ENCODE results near the gene TPGS2.
"Not testable (repeated sequence)": the region's sequence is repeated elsewhere in the genome, so short reads cannot be mapped to it uniquely, and the experiment has no call there.

TPGS2 gene

DNA sequence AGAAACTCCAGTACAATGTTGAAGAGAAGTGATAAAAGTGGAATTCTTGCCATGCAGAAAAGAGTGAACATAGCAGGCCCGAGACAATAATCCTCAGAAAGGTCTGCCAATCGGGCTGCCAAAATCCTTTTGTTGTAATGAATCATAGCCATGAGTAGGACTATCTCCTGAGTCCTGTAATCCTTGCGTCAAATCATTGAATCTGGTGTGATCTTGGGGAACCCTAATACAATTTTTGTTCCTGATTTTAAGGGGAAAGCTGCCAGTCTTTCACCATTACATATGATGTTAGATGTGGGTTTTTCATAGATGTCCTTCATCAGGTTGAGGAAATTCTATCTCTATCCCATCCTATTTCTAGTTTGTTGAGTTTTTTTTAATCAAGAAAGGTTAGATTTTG is 2.2 kb downstream of the TPGS2 start:
- in situ Hi-C loops (cut with MboI; ENCODE audit: low sequenced_read_pairs) = no loop called here

DNA sequence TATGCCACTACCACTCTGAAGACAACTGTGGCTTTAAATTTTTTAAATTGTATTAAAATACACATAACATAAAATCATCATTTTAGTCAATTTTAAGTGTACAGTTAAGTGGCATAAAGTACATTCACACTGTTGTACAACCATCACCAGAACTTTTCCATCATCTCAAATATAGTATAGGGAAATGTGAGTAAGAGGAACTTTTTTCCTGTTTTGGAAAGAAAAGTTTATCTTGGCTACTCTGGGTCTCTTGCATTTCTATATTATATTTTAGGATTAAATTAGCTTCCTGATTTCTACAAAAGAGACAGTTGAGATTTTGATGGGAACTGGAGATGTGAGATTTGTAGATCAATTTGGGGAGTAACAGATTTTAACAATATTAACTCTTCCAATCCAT is 3.3 kb downstream of the TPGS2 start:
- in situ Hi-C loops (cut with MboI; ENCODE audit: low sequenced_read_pairs) = no loop called here

DNA sequence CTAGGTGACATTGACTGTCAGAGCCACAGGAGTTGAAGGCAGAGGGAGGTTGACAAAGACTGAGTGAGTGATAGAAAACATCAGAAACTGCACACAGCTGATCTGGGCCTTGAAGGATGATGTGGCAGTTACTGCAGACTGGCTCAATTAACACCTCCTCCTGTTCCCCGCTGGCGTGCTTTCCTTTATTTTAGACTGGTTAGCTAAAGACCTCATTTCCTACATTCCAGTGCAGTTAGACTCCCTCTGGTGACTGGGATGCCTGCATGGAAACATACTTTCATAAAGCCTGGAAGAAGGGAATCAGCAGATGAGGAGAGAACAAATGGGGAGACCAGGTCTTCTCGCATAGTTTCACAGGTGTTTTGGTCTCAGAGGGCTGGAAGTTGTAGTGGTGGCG is 7.1 kb downstream of the TPGS2 start:
- in situ Hi-C loops (cut with MboI; ENCODE audit: low sequenced_read_pairs) = no loop called here

DNA sequence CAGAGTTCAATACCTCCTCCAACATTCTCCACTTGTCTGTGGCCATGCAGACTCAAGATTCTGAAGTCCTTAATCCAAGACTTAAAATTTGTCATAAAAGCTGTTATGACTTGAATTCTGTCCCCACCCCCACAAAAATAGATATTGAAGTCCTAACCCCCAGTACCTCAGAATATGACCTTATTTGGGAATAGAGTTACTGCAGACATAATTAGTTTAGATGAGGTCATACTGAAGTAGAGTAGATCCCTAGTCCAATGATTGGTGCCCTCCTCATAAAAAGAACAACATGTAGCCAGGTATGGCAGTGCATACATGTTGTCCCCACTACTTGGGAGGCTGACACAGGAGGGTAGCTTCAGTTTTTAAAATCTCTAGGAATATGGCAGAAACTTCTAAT is 9.2 kb downstream of the TPGS2 start:
- in situ Hi-C loops (cut with MboI; ENCODE audit: low sequenced_read_pairs) = no loop called here

DNA sequence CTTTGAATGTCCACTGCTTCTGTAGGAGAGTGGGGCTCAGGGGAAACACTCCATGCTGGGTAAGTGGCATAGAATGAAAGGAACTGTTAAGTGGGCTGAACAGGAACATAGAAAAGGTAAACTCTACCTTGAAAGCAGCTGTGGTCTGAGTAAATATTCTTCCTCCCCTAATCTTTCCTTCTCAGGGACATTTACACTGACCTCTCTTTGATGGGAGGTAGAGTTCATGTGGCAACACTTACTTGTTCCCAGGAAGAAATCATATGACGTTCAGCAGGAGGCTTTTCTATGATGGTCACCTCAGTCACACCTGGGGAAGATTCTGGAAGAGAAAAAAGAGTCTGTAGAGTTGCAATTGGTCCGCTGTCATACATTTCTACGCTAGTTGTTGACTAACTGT is 10.2 kb downstream of the TPGS2 start:
- in situ Hi-C loops (cut with MboI; ENCODE audit: low sequenced_read_pairs) = no loop called here

DNA sequence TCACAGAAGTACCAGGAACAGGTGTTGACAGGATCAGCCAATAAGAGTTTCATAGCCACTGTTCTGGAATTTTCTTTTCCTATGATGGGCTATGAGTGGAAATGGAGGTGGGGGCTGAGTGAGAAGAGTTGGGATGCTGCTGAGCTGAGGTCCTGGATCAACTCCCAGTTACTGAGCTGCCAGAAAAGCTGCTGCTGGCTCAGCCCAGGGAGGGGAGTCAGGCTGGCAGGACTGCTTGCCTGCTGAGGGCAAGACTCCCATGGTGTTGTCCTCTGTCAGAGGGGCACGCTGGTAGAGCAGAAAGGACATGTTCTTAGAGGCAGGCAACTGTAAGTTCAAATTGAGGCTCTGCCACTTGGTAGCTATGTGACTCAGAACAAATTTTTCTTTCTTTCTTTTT is 11.8 kb downstream of the TPGS2 start:
- in situ Hi-C loops (cut with MboI; ENCODE audit: low sequenced_read_pairs) = no loop called here

DNA sequence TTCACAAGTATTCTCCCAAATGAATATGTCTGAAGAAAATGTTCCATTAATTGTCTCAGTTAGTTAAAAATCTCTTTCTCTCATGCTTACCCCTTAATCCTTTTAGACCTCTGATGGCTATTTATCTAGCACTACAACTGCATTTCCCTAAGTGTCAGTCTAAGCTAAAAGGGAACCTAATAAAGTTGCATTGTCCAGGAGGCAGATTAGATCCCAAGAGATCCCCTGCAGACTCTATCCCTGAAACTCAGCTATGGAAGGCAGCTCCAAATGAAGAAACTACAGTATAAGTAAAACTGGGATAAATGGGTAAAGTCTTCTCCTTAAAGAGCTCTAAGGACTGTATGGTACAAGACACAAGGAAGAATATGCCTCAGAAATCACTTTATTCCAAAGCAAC is 12.7 kb downstream of the TPGS2 start:
- in situ Hi-C loops (cut with MboI; ENCODE audit: low sequenced_read_pairs) = not testable (repeated sequence)

DNA sequence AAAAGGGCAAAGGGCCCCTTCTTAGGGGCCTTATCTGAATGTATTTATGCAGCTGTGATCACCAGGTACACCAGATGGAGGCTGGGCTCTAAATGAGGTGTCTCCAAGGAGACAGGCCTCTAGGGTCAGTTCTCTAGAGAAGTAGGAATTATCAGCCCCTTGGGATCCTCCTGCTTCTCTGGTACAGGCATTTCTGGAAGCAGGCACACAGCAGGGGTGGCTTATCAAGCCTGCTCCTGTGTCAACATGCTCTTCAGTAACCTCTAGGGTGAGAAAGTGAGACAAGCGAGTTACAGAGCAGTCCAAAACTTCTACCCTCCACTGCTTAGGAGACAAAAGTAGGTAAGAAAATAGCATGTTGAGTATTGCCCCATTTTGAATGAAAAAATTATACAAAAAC is 13.8 kb downstream of the TPGS2 start:
- in situ Hi-C loops (cut with MboI; ENCODE audit: low sequenced_read_pairs) = no loop called here

DNA sequence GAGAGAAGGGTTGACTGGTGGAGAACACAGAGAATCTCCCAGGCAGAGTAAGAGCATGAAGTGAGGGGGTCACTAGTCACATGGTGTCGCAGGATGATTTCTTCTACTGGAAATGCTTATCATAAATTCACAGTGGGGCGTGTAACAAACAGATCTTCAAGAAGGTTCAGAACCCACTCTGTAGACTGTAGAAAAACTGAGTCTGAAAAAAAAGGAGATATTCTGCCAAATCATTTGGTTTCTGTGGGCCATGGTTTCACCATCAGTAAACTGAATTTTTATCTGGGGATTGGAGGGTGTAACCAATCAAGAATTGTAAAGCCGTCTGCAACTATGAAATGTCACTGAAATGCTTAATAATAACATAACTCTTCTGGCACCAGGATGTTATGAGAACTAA is 15.0 kb downstream of the TPGS2 start:
- in situ Hi-C loops (cut with MboI; ENCODE audit: low sequenced_read_pairs) = no loop called here

DNA sequence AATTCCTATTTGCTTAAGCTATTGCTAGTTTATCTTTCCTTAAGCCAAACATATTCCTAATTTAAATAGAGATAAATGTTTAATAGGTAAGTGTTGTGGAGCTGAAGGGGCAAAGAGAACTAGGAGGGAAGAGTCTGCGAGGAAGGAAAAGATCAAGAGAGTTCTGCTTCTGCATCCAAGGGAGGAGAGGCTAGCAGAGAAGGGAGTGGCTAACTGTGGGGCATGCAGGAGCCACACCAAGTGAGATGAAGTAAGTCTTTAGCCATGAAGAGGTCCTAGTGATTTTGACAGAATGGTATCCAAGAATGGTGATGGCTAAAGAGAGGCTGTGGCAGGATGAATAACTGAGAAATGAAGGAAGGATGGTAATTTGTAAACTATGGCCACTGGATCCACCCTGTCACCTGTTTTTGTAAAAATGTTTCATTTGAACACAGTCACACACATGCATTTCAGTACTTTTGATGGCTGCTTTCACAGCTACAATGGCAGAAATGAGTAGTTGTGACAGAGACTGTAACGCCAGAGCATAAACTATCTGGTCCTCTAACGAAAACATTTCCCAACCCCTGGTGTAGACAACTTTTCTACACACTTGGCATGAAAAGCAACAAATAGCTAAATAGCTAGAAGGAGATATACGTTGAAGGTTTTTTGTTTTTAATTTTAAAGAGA is 15.6 kb downstream of the TPGS2 start:
- in situ Hi-C loops (cut with MboI; ENCODE audit: low sequenced_read_pairs) = no loop called here

DNA sequence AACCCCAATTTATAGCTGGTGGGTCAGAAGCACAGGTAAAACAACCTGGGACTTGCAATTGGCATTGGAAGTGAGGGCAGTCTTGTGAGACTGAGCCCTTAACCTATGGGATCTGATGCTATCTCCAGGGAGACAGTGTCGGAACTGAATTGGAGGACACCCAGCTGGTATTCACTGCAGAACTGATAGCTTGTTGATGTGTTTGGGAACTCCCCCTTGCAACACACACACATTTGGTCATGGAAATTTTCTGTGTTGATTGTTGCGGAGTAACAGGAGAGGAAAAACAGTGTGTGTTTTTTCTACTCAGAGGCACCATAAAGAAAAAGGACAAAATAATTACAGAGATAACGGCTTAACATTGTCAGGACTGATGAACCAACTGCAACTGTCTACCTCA is 16.1 kb downstream of the TPGS2 start:
- in situ Hi-C loops (cut with MboI; ENCODE audit: low sequenced_read_pairs) = no loop called here

DNA sequence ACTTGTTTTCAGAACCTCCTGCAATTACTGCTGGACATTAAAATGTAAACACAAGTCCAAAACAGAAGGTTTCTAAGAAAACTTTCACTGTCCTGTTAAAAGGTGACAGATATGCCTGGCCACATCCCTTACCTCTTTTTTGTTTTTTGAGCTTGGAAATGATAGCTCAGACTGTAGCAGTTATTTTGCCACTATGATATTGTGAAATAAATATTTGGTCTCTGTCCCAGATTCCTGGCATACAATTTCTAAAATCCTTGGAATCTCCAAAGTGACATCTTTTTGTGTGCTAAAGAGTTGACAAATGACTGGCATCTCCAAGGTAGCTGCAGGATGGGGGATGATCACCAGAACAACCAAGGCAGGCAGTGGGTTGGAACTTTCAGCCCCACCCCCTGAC is 16.8 kb downstream of the TPGS2 start:
- in situ Hi-C loops (cut with MboI; ENCODE audit: low sequenced_read_pairs) = no loop called here

DNA sequence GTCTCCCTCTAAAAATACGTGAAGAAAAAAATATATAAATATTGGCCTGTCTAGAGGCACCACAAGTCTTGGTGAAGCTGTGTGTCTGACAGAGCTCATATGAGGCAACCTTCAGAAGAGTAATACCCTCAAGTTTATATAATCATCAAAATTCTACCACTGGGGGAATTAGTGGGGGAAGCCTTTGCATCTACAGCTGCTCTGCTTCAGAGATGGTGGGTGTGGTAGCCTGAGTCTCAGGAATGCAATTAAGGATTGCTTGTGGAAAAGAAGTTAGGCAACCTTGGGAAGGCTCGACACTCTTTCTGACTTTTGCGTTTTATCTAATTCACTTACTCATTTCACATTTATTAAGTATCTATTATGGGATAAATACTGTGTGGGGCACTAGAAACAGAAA is 17.4 kb downstream of the TPGS2 start:
- in situ Hi-C loops (cut with MboI; ENCODE audit: low sequenced_read_pairs) = no loop called here

DNA sequence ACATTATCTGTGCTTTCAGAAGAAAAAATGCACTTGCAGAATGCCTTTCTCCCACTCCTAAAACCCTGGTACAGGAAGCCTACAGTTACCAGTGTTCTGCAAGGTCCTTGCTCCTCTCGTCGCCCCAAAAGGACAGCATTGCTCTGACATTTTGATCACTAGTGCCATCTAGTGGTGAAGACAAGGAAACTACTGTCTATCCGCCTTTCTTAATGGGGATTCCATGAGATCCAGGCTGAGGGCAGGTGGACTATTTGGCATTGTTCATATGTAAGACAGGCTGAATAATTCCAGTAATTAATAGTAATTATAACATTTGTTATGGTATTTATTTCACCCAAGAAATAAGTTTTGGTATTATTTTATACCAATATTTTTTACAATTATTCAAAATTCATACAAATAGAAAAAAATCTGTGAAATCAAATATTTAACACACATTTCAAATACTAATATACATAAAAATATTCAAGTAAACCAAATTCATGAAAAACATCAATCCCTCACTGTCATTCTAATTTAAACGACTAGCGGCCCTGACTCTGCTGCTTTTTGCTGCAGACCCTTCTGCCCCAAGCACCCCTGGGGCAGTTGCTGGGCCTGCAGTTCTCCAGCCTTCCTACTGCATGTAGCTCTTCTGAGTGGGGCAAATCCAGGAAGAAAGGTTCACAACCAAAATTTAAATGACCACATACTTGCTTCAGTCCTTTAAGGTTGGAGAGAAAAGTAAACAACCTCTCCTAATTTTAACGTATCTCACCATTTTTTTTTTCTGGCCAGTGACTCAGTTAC is 19.0 kb downstream of the TPGS2 start:
- in situ Hi-C loops (cut with MboI; ENCODE audit: low sequenced_read_pairs) = no loop called here

DNA sequence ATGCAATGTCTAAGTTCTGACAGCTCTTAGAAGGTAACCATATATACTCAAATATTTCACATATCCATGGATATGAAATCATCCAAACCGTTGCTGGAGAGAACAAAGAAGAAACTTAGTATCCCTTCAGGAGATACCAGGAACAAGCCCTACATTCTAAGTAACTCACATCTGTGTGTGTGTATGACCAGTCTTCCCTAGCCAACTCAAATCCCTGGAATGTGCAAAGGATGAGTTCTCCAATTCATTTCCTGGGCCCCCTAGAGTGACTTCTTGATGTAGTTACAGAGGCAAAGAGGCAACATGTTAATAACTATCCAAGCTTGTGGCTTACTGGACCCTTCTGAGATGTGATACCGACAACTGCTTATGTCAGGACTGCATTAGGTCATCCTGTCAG is 20.1 kb downstream of the TPGS2 start:
- in situ Hi-C loops (cut with MboI; ENCODE audit: low sequenced_read_pairs) = no loop called here

DNA sequence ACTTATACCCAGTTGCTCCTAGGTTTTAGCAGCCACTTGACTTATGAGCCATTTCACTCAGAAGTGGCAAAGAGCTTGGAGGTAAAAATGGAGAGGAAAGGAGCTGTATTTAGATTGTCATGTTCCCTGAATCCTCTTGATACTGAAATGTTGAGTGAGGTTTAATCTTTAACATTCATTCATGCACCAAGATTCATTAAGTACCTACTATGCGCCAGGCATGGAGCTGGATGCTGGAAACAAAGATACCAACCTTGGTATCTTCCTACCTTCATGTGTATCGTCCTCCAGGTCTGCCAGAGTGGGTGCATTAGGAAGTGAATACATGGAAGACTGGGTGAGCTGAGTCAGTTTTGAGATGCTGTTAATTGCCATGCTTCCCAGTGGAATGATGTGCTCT is 23.7 kb downstream of the TPGS2 start:
- in situ Hi-C loops (cut with MboI; ENCODE audit: low sequenced_read_pairs) = no loop called here

DNA sequence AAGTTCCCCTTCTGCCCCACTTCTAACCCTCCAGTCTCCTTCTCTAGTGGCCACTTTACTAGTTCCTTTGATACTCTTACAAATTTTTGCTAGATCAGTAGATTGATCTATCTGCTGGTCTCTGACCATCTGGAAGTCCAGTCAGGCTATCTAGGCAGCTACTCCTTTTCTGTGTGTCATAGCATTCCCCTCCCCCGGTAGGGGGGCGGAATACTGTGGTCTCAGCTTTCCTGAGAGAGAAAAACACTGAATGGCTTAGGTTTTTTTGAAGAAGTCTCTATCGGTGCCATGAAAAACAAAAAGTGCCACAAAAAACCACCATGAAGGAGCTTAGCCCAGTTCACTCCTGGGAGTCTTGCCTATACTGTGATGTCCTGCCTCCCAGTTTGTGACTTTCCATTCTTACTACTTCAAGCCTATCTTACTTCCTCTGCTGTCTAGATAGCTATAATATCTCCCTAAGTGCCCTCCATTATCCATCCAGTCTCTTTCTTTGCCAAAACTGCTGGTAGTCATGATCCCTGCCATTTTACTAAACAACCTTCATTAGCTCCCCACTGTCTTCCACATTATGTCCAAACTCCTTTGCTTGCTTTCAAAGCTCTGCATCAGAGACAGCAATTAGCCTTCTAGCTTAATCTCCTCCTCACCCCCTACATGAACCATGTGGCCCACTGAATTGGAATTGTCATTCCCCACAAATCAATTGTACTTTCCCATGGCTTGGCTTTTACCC is 29.9 kb downstream of the TPGS2 start:
- in situ Hi-C loops (cut with MboI; ENCODE audit: low sequenced_read_pairs) = no loop called here

DNA sequence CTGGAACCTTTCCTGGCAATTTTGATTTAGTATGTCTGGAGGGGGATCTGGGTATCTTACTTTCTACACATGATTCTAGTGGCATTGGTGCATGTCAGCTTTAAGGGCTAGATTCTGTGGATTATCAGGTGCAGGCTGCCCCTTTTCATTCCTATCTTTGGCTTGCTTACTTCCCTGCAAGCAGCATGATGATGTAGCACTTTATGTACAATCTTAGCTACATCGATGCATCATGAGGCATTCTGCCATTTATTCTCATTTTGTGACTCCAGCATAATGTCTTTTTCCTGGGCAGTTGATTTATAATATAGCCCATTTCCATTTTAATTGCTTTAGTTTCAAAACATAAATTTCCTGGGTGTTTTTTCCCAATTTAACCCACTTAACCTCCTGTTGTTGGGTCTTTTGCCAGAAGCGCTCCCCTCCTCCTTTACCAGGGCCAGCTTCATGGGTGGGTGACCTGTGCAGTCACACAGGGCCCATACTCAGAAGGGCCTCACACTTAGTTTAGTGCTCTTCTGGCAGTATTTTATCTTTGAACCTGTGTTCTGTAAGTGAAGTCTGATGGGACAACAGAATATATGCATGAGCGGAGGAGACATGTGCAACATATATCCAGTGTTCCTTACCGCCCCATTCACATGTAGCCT is 36.0 kb downstream of the TPGS2 start:
- in situ Hi-C loops (cut with MboI; ENCODE audit: low sequenced_read_pairs) = no loop called here

DNA sequence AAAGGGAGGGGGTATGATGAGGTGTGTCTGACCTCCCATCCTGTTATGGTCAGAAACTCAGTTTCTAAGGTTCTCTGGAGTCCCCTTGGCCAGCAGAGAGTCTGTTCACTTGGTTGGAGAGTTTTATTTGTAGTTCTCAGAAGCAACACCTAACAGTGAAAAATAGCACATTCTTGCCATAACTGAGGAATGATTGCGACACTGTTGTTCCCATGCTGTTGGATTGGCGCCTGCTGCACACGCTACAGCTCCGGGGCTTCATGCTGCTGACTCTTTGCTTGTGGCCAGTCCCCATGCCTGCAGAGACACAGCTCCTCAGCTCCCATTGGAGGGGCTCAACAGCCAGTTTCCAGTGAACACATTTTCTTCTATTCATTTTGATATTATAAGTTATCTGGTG is 42.1 kb downstream of the TPGS2 start:
- in situ Hi-C loops (cut with MboI; ENCODE audit: low sequenced_read_pairs) = no loop called here

DNA sequence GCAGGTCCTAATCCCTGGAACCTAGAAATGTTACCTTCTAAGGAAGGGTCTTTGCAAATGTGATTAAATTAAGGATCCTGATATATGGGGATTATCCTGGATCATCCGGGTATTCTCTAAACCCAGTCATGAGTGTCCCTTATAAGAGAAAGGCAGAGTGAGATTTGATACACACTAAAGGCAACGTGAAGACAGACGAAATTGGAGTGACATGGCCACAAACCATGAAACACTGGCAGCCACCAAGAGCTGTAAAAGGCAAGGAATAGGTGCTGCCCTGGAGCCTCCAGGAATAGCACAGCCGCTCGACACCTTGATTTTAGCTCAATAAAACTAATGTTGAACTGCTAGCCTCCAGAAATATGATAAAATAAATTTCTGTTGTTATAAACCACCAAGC is 45.0 kb downstream of the TPGS2 start:
- in situ Hi-C loops (cut with MboI; ENCODE audit: low sequenced_read_pairs) = no loop called here

DNA sequence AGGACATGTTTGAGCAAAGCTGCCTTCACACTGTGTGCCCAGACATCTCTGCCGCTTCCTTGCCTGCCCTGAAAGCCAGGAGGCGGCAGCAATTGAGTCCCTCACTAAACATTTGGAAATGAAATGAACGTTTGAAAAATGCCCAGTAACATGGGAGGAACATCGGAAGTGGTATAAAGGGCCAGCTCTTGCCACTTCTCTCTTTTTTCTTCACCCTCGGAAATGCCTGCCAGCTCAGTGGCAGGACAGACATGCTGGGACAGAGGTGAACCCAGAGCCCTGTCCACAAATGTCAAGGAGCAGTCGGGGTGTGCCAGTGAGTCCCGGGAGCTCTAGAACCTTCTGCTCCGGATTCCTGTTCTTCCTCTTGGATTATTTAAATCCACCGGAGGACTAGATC is 46.1 kb downstream of the TPGS2 start:
- in situ Hi-C loops (cut with MboI; ENCODE audit: low sequenced_read_pairs) = no loop called here

DNA sequence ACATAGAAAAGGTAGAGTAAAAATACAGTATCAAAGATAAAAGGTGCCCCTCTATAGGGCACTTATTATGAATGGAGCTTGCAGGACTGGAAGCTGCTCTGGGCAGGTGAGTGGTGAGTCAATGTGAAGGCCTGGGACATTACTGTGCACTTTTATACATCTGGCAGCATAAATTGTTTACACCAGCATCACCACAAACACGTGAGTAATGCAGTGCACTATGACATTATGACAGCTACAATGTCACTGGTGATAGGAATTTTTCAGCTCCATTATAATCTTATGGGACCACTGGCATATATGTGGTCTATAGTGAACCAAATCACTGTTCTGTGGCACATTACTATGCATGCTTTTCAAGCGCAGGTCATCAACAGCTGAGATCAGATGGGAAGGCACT is 48.1 kb downstream of the TPGS2 start:
- in situ Hi-C loops (cut with MboI; ENCODE audit: low sequenced_read_pairs) = no loop called here
